HepG2 (cell line): ENCODE measurements around the gene SRCIN1. TPM values are rescaled to one million over a fixed set of nuclear protein-coding genes. Genes with fewer than 3 reads are reported as not detected.

Experiments used
- AHR ChIP-seq: IDR thresholded peaks from 2 replicates; pipeline ENCODE4 v1.6.1; 2018; ENCODE audit warnings: missing genetic modification reagents, missing compliant biosample characterization
- CHD2 ChIP-seq: IDR thresholded peaks from 2 replicates; pipeline ENCODE4 v1.6.1; 2011; ENCODE audit warnings: low read depth, low read length, improper control_type of control experiment
- FOXO1 ChIP-seq: sonication (generic); formaldehyde crosslinking; IDR thresholded peaks from 2 replicates; pipeline ENCODE4 v1.4.0; 2020; ENCODE audit warnings: missing genetic modification reagents
- GFI1 ChIP-seq: sonication (generic); formaldehyde crosslinking; IDR thresholded peaks from 2 replicates; pipeline ENCODE4 v1.5.0; 2020; ENCODE audit warnings: missing genetic modification reagents, mild to moderate bottlenecking, borderline replicate concordance
- HNF4G ChIP-seq, 2 experiments: sonication (generic) in 1 of 2; formaldehyde crosslinking in 1 of 2; IDR thresholded peaks; 2 replicates each; pipeline versions ENCODE4 v1.4.0 to v1.6.1; 2011 to 2020; ENCODE audit warnings: borderline replicate concordance in 2 of 2, low read depth in 2 of 2, mild to moderate bottlenecking in 2 of 2, low read length in 1 of 2, missing genetic modification reagents in 1 of 2, moderate library complexity in 1 of 2
- HOXA5 ChIP-seq: sonication (generic); formaldehyde crosslinking; IDR thresholded peaks from 2 replicates; pipeline ENCODE4 v1.4.0; 2020; ENCODE audit warnings: missing genetic modification reagents
- KDM3A ChIP-seq: IDR thresholded peaks from 2 replicates; pipeline ENCODE4 v1.6.1; 2018; ENCODE audit warnings: low read depth, missing compliant biosample characterization
- MTF1 ChIP-seq: sonication (generic); formaldehyde crosslinking; IDR thresholded peaks from 2 replicates; pipeline ENCODE4 v1.5.0; 2020; ENCODE audit warnings: missing genetic modification reagents
- NFYB ChIP-seq: sonication (generic); formaldehyde crosslinking; IDR thresholded peaks from 2 replicates; pipeline ENCODE4 v1.4.0; 2020; ENCODE audit warnings: missing genetic modification reagents
- PAWR ChIP-seq: sonication (generic); formaldehyde crosslinking; IDR thresholded peaks from 2 replicates; pipeline ENCODE4 v1.4.0; 2020; ENCODE audit warnings: missing genetic modification reagents, mild to moderate bottlenecking, borderline replicate concordance
- PRPF4 ChIP-seq: fragments of 200-400 bp; formaldehyde crosslinking; IDR thresholded peaks from 2 replicates; pipeline ENCODE4 v1.6.1; 2016; ENCODE audit warnings: low read length, low read depth; ENCODE audit not compliant: poor library complexity, severe bottlenecking
- SIN3A ChIP-seq: IDR thresholded peaks from 2 replicates; pipeline ENCODE4 v1.6.1; 2011; ENCODE audit warnings: low read depth, mild to moderate bottlenecking, control low read depth, low read length, borderline replicate concordance
- SP5 ChIP-seq: IDR thresholded peaks from 2 replicates; pipeline ENCODE4 v1.6.1; 2016; ENCODE audit warnings: low read depth, borderline replicate concordance
- SPEN ChIP-seq: sonication (generic); formaldehyde crosslinking; IDR thresholded peaks from 2 replicates; pipeline ENCODE4 v1.5.1; 2020; ENCODE audit warnings: low read depth, mild to moderate bottlenecking, missing genetic modification reagents
- SRY ChIP-seq: sonication (generic); formaldehyde crosslinking; IDR thresholded peaks from 2 replicates; pipeline ENCODE4 v1.8.0; 2022; ENCODE audit warnings: mild to moderate bottlenecking, missing genetic modification reagents
- TARDBP ChIP-seq: sonication (generic); formaldehyde crosslinking; IDR thresholded peaks from 2 replicates; pipeline ENCODE4 v1.8.0; 2022; ENCODE audit warnings: mild to moderate bottlenecking, missing genetic modification reagents
- TEAD3 ChIP-seq: optimal IDR thresholded peaks from 2 replicates; pipeline ENCODE3; 2016; ENCODE audit warnings: borderline replicate concordance
- ZFY ChIP-seq: sonication (generic); formaldehyde crosslinking; IDR thresholded peaks from 2 replicates; pipeline ENCODE4 v1.4.0; 2020; ENCODE audit warnings: missing genetic modification reagents
- ZNF124 ChIP-seq: sonication (generic); formaldehyde crosslinking; IDR thresholded peaks from 2 replicates; pipeline ENCODE4 v1.4.0; 2020; ENCODE audit warnings: missing genetic modification reagents
- ZNF510 ChIP-seq: sonication (generic); formaldehyde crosslinking; IDR thresholded peaks from 2 replicates; pipeline ENCODE4 v1.4.0; 2020; ENCODE audit warnings: low read depth, mild to moderate bottlenecking, missing genetic modification reagents
- ZNF563 ChIP-seq: sonication (generic); formaldehyde crosslinking; IDR thresholded peaks from 2 replicates; pipeline ENCODE4 v1.8.0; 2022; ENCODE audit warnings: mild to moderate bottlenecking, moderate library complexity, missing genetic modification reagents
- ZNF652 ChIP-seq: IDR thresholded peaks from 2 replicates; pipeline ENCODE4 v1.6.1; 2016; ENCODE audit warnings: low read depth, borderline replicate concordance
- polyA plus RNA-seq, 8 experiments: library from polyadenylated mRNA; depleted of rRNA in 3 of 8; stranded (reverse) in 7 of 8; unstranded in 1 of 8; fragments of >200 nt; fragmentation: Illumina TruSeq in 4 of 8; extraction: Trizol in 4 of 8; gene quantifications; 2 replicates each; pipeline versions ENCODE4 v1.2.1 to v1.2.3, GENCODE V29; 2011 to 2016; ENCODE audit warnings: low read depth in 4 of 8, missing spikeins in 1 of 8, mixed read lengths in 1 of 8; ENCODE audit not compliant: insufficient read depth in 1 of 8
- total RNA-seq, 5 experiments: library from RNA; depleted of rRNA; stranded (reverse); fragments of >200 nt; fragmentation: Illumina TruSeq; extraction: Trizol; gene quantifications; 2 replicates each; pipeline ENCODE4 v1.2.3, GENCODE V29; 2016; ENCODE audit warnings: low read depth in 1 of 5
- TF ChIP-seq, protein P1 (sequence below): sonication (generic); formaldehyde crosslinking; IDR thresholded peaks from 2 replicates; pipeline ENCODE4 v1.5.0; 2020; ENCODE audit warnings: missing genetic modification reagents
- TF ChIP-seq, protein P2 (sequence below): sonication (generic); formaldehyde crosslinking; IDR thresholded peaks from 2 replicates; pipeline ENCODE4 v1.4.0; 2020; ENCODE audit warnings: low read depth, mild to moderate bottlenecking, missing genetic modification reagents
- TF ChIP-seq, protein P3 (sequence below): IDR thresholded peaks from 2 replicates; pipeline ENCODE4 v1.6.1; 2016; ENCODE audit warnings: mild to moderate bottlenecking
- TF ChIP-seq, protein P4 (sequence below): sonication (generic); formaldehyde crosslinking; IDR thresholded peaks from 2 replicates; pipeline ENCODE4 v1.8.0; 2022; ENCODE audit warnings: low read depth, missing genetic modification reagents

SRCIN1 gene
- total and polyA plus RNA-seq, 2 of the 13 experiments (the other 11 are each of a cell fraction or from before 2014, with no cell fraction given), result 1.2 to 9.6 TPM

DNA sequence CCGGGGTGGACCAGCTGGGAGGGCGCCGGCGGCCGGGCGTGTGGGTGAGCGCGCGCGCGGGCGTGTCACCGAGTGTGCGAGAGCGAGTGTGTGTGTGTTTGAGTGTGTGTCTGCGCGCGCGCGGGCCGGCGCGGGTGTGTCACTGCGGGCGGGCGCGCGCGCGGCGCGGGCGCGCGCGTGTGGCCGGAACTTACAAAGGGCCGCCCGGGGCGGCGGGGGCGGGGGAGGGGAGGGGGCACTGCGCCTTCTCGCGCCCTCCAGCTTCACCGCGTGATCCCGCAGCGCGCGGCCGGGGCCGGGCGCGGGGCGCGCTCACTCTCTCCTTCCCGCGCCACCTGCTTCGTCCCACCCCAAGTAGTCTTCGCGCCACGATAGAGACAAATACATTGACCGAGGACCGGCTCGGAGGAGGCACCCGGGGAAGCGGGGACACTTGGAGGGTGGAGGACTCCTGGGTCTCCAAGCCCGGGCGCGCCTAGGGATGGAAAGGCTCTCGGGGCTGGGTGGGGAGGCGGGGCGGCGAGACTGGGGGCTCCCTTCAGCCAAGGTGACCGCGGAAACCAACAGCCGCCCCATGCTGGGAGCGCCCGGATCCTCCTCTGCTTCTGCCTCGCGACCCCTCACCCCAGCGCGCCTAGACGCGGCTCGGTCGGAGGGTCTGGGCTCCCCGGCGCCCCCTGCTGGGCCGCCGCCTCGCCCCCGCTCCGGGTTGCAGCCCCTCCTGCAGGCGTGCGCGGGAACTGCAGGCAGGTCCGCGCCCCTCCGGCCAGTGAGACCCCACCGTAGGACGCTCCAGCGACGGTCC, at the start of gene SRCIN1 (continued):
- TF ChIP-seq PAWR (CRISPR knock-in tag) (no peak), TARDBP (CRISPR knock-in tag) (peak; percentile 57), CHD2 (peak; percentile 44; the same call in 1 of the 2 replicates), GFI1 (0 out of 2 replicates have a peak, but pooled peaks have one; percentile 59), SRY (no peak; the same call in 1 of the 2 replicates), SPEN (CRISPR knock-in tag) (peak; percentile 68; the same call in 1 of the 2 replicates), ZFY (CRISPR knock-in tag) (0 out of 2 replicates have a peak, but pooled peaks have one; percentile 6), MTF1 (CRISPR knock-in tag) (no peak; the same call in 1 of the 2 replicates), FOXO1 (CRISPR knock-in tag) (0 out of 2 replicates have a peak, but pooled peaks have one; percentile 62), HOXA5 (CRISPR knock-in tag) (peak; percentile 81), HNF4G (IDR thresholded peaks at IDR 0.05; ENCODE audit: borderline replicate concordance, low read depth, low read length) (peak; percentile 57; the same call in 1 of the 2 replicates), HNF4G (CRISPR knock-in tag; IDR thresholded peaks at IDR 0.05; ENCODE audit: borderline replicate concordance, low read depth) (no peak), ZNF510 (CRISPR knock-in tag) (peak; percentile 32; the same call in 1 of the 2 replicates), ZNF652 (CRISPR knock-in tag) (no peak), PRPF4 (no peak), AHR (CRISPR knock-in tag) (peak; percentile 74), KDM3A (CRISPR knock-in tag) (peak; percentile 83), ZNF563 (CRISPR knock-in tag) (no peak; the same call in 1 of the 2 replicates), NFYB (CRISPR knock-in tag) (no peak), SP5 (no peak), TEAD3 (CRISPR knock-in tag) (peak; percentile 73), SIN3A (no peak), ZNF124 (CRISPR knock-in tag) (0 out of 2 replicates have a peak, but pooled peaks have one; percentile 66)
- TF ChIP-seq, protein P1, sequence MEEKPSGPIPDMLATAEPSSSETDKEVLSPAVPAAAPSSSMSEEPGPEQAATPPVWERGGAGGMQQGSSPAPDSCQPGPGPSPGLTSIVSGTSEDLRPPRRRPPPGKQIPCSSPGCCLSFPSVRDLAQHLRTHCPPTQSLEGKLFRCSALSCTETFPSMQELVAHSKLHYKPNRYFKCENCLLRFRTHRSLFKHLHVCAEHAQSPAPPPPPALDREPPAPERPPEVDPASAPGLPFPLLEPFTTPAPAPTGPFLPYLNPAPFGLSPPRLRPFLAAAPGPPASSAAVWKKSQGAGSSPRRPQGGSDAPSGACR (CRISPR knock-in tag), result 0 out of 2 replicates have a peak, but pooled peaks have one; percentile 54
- TF ChIP-seq, protein P2, sequence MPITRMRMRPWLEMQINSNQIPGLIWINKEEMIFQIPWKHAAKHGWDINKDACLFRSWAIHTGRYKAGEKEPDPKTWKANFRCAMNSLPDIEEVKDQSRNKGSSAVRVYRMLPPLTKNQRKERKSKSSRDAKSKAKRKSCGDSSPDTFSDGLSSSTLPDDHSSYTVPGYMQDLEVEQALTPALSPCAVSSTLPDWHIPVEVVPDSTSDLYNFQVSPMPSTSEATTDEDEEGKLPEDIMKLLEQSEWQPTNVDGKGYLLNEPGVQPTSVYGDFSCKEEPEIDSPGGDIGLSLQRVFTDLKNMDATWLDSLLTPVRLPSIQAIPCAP, result no peak
- TF ChIP-seq, protein P3, sequence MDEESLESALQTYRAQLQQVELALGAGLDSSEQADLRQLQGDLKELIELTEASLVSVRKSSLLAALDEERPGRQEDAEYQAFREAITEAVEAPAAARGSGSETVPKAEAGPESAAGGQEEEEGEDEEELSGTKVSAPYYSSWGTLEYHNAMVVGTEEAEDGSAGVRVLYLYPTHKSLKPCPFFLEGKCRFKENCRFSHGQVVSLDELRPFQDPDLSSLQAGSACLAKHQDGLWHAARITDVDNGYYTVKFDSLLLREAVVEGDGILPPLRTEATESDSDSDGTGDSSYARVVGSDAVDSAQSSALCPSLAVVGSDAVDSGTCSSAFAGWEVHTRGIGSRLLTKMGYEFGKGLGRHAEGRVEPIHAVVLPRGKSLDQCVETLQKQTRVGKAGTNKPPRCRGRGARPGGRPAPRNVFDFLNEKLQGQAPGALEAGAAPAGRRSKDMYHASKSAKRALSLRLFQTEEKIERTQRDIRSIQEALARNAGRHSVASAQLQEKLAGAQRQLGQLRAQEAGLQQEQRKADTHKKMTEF (CRISPR knock-in tag), result peak; percentile 97
- TF ChIP-seq, protein P4, sequence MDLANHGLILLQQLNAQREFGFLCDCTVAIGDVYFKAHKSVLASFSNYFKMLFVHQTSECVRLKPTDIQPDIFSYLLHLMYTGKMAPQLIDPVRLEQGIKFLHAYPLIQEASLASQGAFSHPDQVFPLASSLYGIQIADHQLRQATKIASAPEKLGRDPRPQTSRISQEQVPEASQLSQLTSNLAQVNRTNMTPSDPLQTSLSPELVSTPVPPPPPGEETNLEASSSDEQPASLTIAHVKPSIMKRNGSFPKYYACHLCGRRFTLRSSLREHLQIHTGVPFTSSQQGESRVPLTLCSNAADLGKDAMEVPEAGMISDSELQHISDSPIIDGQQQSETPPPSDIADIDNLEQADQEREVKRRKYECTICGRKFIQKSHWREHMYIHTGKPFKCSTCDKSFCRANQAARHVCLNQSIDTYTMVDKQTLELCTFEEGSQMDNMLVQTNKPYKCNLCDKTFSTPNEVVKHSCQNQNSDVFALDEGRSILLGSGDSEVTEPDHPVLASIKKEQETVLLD, result 0 out of 2 replicates have a peak, but pooled peaks have one; percentile 1
